ENCODE measurements around the gene PTGES2.

DNA sequence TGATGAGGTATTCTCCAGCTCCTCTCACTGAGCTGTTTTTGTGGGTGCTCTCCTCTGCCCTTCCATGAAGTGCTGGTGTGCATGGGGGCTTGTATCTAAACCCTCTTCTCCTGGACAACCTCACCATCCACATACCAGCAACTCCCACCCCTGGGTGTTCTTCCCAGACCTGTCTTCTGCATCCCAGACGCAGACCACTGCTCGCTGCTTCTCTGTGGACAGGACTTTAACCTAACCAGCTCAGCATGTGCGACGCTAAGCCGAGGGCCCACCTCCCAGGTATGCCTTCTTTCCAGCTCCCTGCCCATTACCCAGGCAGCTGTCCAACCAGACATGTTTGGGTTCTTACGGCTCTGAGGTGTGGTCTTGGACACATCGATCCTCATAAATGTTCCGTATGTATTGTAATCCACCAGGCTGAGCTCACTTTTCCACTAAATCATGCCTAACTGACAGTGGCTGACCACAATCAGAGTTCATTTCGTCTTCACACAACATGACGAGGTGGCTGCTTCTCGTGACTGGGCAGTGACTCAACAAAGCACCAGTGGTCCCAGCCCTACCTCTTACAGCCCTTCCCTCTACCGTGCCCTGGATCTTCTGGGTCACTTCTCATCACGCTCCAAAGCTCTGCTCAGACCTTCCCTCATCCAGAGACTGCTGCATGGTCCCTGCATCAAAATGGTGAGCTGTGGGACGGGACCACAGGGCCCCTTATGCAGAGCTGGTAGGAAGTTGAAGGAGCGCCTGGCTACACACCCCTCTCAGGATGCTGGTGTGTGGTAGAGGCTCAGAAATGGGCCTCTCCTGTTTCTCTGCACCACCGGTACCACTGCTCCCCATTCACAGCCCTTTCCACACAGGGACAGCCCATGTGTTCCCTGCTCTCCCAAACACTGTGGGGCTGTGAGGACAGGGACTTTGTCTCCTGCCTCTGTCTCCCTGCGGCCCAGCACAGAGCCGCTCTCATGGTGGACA, 9.6 kb upstream of the PTGES2 start:
- TF ChIP-seq POLR2A (IDR thresholded peaks at IDR 0.05) (no peak), CTCF (IDR thresholded peaks at IDR 0.05) (no peak)

All from upper lobe of left lung (tissue), 4 donors.